D721Med (cell line): ENCODE results near the gene CCDC116.

ENCODE experiments used
- DNase-seq: peaks from one replicate; pipeline ENCODE4 v3.0.0; 2011; ENCODE audit warnings: low spot score; ENCODE audit not compliant: insufficient read length
- FAIRE-seq: peaks from 2 replicates; lab custom pipeline; 2011; peaks lifted over from hg19 to GRCh38; lab: Jason Lieb, UNC
- TF ChIP-seq, protein P1 (sequence below): IDR thresholded peaks from 2 replicates; pipeline ENCODE4 v1.5.1; 2012; ENCODE audit warnings: mild to moderate bottlenecking, control low read depth; ENCODE audit not compliant: insufficient read depth; ENCODE audit errors: missing control alignments

The CCDC116 gene

DNA sequence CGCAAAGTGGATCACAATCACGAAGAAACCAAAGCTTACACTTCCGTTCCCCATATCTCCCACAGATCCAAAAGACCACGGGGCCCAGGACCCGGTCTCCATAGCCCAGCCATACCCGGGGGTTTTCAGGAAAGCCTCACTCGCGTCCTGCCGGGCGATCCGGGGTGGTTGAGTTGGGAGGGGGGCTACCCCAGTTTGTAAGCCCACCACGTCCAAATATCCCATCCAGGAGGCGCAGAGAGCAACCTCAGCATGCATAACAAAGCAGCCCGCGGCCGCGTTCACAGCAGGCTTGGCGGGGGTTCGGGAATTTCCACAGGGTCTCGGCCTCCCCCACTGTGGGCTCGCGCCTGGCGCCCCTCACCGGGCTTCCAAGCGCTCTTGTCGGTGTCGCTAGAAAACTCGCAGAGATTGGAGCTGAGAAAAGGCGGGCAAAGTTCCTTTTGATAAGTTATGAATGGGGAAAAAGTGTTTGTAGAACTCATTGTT is 19.0 kb downstream of the CCDC116 start:
- DNase-seq, result no peak
- TF ChIP-seq, protein P1, sequence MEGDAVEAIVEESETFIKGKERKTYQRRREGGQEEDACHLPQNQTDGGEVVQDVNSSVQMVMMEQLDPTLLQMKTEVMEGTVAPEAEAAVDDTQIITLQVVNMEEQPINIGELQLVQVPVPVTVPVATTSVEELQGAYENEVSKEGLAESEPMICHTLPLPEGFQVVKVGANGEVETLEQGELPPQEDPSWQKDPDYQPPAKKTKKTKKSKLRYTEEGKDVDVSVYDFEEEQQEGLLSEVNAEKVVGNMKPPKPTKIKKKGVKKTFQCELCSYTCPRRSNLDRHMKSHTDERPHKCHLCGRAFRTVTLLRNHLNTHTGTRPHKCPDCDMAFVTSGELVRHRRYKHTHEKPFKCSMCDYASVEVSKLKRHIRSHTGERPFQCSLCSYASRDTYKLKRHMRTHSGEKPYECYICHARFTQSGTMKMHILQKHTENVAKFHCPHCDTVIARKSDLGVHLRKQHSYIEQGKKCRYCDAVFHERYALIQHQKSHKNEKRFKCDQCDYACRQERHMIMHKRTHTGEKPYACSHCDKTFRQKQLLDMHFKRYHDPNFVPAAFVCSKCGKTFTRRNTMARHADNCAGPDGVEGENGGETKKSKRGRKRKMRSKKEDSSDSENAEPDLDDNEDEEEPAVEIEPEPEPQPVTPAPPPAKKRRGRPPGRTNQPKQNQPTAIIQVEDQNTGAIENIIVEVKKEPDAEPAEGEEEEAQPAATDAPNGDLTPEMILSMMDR, result no peak
- FAIRE-seq, result no peak

DNA sequence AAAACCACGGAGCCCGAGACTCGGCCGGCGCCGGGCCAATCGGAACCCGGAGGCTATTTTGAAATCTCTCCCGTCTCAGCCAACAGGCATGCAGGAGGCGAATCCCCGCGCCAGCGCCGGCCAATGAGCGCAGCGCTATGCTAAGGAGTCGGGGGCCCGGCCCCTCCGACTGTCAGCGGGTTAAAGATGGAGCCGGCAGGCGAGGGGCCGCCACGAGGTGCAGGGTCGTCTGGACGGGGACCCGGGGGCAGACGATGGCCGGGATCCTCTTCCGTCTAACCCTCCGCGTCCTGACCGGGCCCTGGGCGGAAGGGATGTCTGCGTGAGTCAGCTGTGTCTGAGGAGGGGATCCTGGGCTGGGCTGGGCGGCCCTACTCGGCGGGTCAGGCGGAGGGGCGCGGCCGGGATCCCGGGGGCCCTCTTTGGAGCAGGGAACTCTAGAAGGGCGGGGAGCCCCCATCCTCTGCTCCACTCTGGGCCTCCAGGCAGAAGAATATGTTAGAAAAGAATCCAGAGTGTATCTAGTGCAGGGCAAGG is 19.5 kb downstream of the CCDC116 start:
- TF ChIP-seq, protein P1, result no peak

DNA sequence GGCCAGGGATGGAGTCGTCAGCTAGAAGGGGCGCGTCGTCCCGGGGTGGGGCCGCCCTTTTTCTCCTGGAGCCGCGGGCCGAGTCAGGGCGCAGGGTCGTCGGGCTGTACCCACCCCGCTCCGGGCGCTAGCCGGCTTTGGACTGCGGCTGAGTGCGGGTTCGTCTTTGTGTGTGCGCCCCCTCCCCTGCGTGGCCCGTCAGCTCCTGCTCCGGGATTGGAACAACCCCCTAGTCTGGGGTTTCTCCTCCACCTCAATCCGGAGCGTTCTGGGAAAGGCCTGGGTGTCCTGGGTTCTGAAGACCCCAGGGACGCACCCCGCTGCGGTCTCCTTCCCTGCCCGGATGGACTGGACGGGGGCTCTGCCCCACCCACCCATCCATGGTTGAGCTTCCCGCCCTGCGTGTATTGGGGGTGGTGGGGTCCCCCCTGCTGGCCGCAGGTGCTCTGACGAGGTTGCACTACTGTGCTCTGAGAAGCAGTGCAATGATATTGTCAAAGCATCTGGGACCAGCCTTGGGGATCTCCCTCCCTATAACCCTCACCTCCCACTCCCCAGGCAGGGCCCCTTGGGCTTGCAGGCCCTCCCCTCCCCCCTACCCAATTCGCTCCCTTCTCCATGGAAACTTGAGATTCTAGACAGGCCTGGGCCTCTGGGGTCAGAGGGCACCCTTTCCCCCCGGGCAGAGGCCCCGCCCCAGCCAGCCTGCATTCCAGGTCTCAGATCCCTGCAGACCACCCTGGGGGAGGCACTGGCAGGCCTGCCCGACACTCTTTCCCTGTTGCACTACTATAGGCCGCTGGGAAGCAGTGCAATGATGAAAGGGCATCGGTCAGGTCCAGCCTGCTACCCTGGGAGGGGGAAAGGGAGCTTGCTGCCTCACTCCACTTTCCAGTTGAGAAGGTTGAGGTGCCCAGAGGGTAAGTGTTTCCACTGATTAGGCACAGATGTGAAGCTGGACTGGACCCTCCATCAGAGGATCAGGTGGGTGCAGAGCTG is 20.3 kb downstream of the CCDC116 start:
- TF ChIP-seq, protein P1, result no peak
- DNase-seq, result no peak
- no peak for FAIRE-seq

More for the DNA sequence above, 19.5 kb downstream of the CCDC116 start:
- DNase-seq, result peak; percentile 98
- no peak for FAIRE-seq

DNA sequence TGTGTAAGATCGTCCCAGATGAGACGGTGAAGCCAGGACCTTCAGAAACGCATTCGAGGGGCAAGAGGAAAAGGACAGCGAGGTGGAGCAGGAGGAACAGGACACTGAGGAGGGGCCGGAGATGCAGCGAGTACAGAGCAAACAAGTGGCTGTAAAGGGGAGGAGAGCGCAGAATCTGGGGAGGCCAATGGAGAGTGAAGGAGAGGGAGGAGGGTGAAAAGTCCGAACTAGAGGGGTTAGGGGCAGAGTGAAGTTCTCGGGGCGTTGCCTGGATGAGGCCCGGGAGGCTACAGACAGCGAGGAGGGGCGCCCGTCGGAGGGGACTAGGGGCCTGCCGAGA is 24.4 kb downstream of the CCDC116 start:
- FAIRE-seq (no peak), DNase-seq (no peak)
- TF ChIP-seq, protein P1, result no peak

DNA sequence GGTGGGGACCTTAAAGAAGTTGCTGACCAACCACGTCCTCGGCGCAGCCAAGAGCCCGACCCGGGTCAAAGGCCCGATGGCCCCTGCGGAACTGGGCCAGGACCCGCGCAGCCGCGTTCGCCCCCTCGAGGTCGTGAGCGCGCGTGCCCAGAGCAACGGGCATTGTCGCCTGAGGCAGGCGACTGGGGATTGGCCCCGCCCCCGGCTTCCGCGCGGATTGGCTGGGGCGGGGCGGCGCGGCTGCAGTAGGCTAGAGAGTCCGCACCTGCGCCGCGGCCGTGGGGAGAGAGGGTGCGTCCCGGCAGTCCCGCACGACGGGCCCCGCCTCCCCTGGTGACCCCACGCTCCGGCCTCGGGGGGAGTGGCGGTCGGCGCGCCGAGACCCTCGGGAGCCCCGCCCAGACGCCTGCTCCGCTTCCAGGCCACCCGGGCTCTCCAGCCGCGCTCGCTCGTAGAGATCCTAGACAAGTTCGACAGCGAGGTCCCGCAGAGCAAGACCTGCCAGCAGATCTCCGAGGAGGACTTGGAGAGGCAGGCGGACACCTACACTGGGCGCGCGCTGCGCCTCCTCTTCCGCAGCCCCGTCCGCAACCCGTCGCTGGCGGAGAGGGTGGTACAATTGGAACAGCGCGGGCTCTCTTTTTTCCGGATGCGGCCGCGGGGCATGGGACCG is 24.9 kb downstream of the CCDC116 start:
- peak; percentile 99 for DNase-seq
- no peak for FAIRE-seq

DNA sequence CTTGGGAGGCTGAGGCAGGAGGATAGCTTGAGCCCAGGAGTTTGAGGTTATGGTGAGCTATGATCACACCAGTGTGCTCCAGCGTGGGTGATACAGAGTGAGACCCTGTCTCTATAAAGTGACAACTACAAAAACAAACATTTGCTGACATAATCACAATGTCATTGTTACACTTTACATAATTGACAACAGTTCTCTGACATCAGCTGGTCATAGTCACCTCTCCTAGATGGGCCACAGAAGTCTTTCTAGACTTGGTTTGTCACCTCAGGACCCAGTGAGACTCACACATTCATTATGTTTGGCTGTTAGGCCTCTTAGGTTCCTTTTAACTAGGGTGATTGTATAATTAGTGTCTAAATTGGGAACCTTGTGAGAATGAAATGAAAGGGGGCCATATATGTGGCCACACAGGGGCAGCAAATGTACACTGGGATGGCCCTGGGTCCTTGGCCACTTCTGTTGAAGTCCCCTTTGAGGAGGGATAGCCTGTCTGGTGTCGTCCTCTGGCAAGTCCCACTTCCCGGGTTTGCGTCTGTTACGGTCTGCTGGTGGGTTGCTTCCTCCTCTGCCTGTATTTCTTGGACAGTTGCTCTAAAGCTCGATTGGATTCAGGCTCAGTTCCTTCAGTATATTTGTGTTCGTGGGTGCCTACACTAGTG is 27.4 kb downstream of the CCDC116 start:
- FAIRE-seq (no peak), DNase-seq (no peak)
- TF ChIP-seq, protein P1, result no peak

More for the DNA sequence above, 24.9 kb downstream of the CCDC116 start:
- TF ChIP-seq, protein P1, result no peak
